Spinal cord (tissue), 10 donors: ENCODE measurements around the gene ARFGEF2. TPM values are rescaled to one million over a fixed set of nuclear protein-coding genes. Genes with fewer than 3 reads are reported as not detected.

ENCODE experiments used
- DNase-seq, 6 donors: peaks; one replicate each; pipeline versions ENCODE4 v3.0.0 to v3.0.0-alpha.2; 2013 to 2015; ENCODE audit warnings: low spot score in 6 of 6, low read depth in 4 of 6
- H3K27ac ChIP-seq: one replicate; pipeline ENCODE4 v1.5.1; 2013; ENCODE audit warnings: low read depth, low read length, control low read depth
- H3K27me3 ChIP-seq: one replicate; pipeline ENCODE4 v1.6.1; 2013; ENCODE audit warnings: low read length; ENCODE audit not compliant: control insufficient read depth, insufficient read depth
- H3K36me3 ChIP-seq: one replicate; pipeline ENCODE4 v1.6.1; 2013; ENCODE audit warnings: low read length; ENCODE audit not compliant: control insufficient read depth, insufficient read depth
- H3K4me1 ChIP-seq: one replicate; pipeline ENCODE4 v1.6.1; 2013; ENCODE audit warnings: low read length; ENCODE audit not compliant: control insufficient read depth, insufficient read depth
- H3K4me3 ChIP-seq: one replicate; pipeline ENCODE4 v1.5.1; 2013; ENCODE audit warnings: low read depth, low read length, control low read depth
- H3K9me3 ChIP-seq: one replicate; pipeline ENCODE4 v1.6.1; 2013; ENCODE audit warnings: low read length; ENCODE audit not compliant: control insufficient read depth, insufficient read depth
- WGBS: methylation state at CpG from one replicate; pipeline ENCODE4 v1.1.5; 2013; ENCODE audit warnings: missing lambda C conversion rate; ENCODE audit not compliant: insufficient coverage; 5-methylcytosine and 5-hydroxymethylcytosine counted together
- polyA plus RNA-seq, 2 donors: library from polyadenylated mRNA; unstranded; fragments of 120-200 nt; gene quantifications; one replicate each; pipeline ENCODE4 v1.2.1, GENCODE V29; 2013; ENCODE audit not compliant: insufficient read length in 2 of 2
- total RNA-seq, 2 donors: library from RNA; depleted of rRNA in 1 of 2; stranded (reverse); fragments of 120-200 nt in 1 of 2; fragments of >200 nt in 1 of 2; gene quantifications; one replicate each; pipeline versions ENCODE4 v1.2.3 to v1.2.4, GENCODE V29; 2013 to 2014
- donor health status: healthy.

Gene ARFGEF2
- total and polyA plus RNA-seq, 4 donors: 13.5 to 45.1 (median 20.4) TPM

- H3K27me3 ChIP-seq: no peaks in the 10 kb centered on the region
- H3K4me1 ChIP-seq: no peaks in the 10 kb centered on the region
- H3K9me3 ChIP-seq: no peaks in the 10 kb centered on the region
- H3K36me3 ChIP-seq: no peaks in the 10 kb centered on the region
- no peak overlapping the region for H3K4me3 ChIP-seq
- no peak for DNase-seq
- H3K27ac ChIP-seq: no peak overlapping the region
- 96% methylated on average over 3 of the region's 5 CpGs for WGBS
Observed at GRCh38 chr20:49039854-49040253, 118.3 kb downstream of the ARFGEF2 start.

GRCh38 chr20:49043000-49043399, 121.5 kb downstream of the ARFGEF2 start:
- no peak overlapping the region for H3K4me3 ChIP-seq
- peaks cover 13% of the 10 kb centered on the region for H3K4me1 ChIP-seq
- DNase-seq: no peak
- no peaks in the 10 kb centered on the region for H3K9me3 ChIP-seq
- 97% methylated on average over 5 of the region's 5 CpGs for WGBS
- no peak overlapping the region for H3K27ac ChIP-seq
- no peaks in the 10 kb centered on the region for H3K27me3 ChIP-seq
- H3K36me3 ChIP-seq: peaks cover 3% of the 10 kb centered on the region

GRCh38 chr20:49045440-49046086, 124.1 kb downstream of the ARFGEF2 start:
- DNase-seq: no peak
- 26% methylated on average over 12 of the region's 12 CpGs for WGBS
- Histone ChIP-seq H3K4me3 (peak overlapping the region; percentile 98), H3K9me3 (no peaks in the 10 kb centered on the region), H3K27ac (peak overlapping the region; percentile 96), H3K4me1 (peaks cover 13% of the 10 kb centered on the region), H3K27me3 (no peaks in the 10 kb centered on the region), H3K36me3 (peaks cover 3% of the 10 kb centered on the region)

DNA sequence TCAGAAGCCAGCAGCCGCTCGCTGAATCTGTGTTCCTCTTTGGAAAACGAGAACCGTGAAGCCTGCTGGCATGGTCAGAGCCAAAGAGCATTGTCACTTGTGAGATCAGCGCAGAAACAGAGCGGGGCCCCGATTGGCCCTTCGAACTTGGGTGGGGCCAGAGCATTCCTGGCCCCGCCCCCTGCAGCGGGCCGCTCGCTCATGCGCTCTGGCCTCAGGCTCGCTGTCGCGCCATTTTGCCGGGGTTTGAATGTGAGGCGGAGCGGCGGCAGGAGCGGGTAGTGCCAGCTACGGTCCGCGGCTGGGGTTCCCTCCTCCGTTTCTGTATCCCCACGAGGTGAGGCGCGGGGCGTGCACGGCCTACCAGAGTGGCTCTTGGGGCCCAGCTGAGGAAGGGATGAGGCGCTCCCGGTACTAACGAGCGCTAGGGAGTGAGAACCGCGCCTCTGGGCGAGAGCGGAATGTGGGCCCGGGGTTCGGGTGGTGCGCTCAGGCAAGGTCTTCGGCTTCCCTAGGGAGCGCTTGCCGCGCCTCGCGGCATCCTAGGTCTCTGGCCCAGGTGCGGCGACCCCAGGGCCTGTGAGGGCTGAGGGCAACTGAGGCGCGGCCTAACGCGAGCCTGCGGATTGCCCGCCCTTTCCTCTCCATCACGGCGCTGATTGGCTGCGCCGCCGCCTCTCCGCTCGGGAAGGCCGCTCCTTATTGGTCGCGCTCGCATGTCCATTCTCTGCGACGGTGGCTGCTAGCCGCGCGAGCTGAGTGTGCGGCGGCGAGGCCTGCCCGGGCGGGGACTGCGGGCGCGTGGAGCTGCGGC, 124.8 kb downstream of the ARFGEF2 start, which contains the start of gene CSE1L:
Gene CSE1L, plus strand, starts transcription at position 226 of the 814 bp plus-strand sequence. CDS start 12,152 bp downstream, outside the sequence.
- Histone ChIP-seq H3K9me3 (no peaks in the 10 kb centered on the region), H3K36me3 (peaks cover 3% of the 10 kb centered on the region), H3K27me3 (no peaks in the 10 kb centered on the region), H3K4me1 (peaks cover 13% of the 10 kb centered on the region), H3K4me3 (peak within 1 kb of the TSS; percentile 98), H3K27ac (peak within 1 kb of the TSS; percentile 96)
- peak; percentile 86 to 98 (median 92) for DNase-seq
- WGBS: under 1% methylated on average over 80 of the region's 80 CpGs

DNA sequence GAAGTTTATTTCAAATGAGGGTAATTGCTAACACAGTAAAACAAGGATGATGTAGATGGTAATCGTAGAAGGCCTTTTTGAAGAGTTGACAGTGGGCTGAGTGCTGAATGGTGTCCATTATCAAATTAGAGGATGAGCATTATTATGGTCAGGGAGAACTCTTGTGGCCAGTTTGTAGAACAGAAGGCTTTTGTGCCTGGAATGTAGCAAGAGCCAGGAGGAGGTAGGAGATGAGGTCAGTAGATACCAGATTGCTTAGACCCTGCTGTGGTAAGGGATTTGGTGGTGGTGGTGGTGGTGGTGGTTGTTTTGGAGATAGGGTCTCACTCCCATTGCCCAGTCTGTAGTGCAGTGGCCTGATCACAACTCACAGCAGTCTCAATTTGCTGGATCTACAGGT, 130.8 kb downstream of the ARFGEF2 start:
- Histone ChIP-seq H3K36me3 (peaks cover 3% of the 10 kb centered on the region), H3K4me1 (peaks cover 3% of the 10 kb centered on the region), H3K27me3 (no peaks in the 10 kb centered on the region), H3K4me3 (no peak overlapping the region), H3K27ac (no peak overlapping the region), H3K9me3 (no peaks in the 10 kb centered on the region)
- 92% methylated on average over 1 of the region's 1 CpG for WGBS
- DNase-seq: no peak

GRCh38 chr20:49054056-49054643, 132.6 kb downstream of the ARFGEF2 start:
- Histone ChIP-seq H3K27me3 (no peaks in the 10 kb centered on the region), H3K27ac (no peak overlapping the region)
- no CpG with 5 or more reads among the region's 4 CpGs for WGBS

DNA sequence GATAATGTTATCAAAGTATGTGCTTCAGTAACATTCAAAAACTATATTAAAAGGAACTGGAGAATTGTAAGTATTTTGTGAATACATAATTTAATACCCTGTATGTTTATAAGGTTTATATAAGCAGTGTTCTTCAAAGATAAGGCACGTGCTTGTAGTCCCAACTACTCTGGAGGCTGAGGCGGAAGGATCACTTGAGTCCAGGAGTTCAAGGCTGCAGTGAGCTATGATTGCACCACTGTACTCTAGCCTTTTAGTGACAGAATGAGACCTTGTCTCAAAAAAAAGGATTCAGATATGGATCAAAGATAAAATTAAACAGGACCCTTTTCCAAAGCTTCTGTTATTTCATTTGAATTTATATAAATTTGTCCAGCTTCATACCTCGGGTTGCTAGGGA, 141.8 kb downstream of the ARFGEF2 start:
- Histone ChIP-seq H3K36me3 (peaks cover 40% of the 10 kb centered on the region), H3K4me3 (no peak overlapping the region), H3K9me3 (no peaks in the 10 kb centered on the region), H3K27me3 (no peaks in the 10 kb centered on the region), H3K27ac (no peak overlapping the region), H3K4me1 (no peaks in the 10 kb centered on the region)
- 100% methylated on average over 1 of the region's 3 CpGs for WGBS
- no peak for DNase-seq

More at GRCh38 chr20:49054056-49054643, 132.6 kb downstream of the ARFGEF2 start:
- Histone ChIP-seq H3K4me1 (no peaks in the 10 kb centered on the region), H3K9me3 (no peaks in the 10 kb centered on the region), H3K36me3 (no peaks in the 10 kb centered on the region), H3K4me3 (no peak overlapping the region)
- no peak for DNase-seq

DNA sequence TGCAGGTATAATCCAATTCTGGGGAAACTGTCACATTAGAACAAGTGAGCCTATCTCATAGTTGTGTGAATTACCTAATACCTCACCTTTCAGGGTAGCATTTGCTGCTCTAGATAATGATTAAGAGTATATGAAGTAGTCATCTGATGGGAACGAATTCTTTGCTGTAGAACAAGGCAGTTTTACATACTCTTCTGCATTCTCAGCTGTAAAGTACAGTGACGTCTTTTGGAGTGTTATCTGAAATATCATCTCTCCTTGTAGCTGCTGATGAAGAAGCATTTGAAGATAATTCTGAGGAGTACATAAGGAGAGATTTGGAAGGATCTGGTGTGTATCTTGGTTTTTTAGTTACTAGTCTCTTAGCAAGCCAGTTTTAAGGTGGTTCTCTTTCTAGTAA, 153.0 kb downstream of the ARFGEF2 start:
- WGBS: no CpG with 5 or more reads among the region's 2 CpGs
- H3K9me3 ChIP-seq: no peaks in the 10 kb centered on the region
- no peak overlapping the region for H3K27ac ChIP-seq
- H3K4me1 ChIP-seq: no peaks in the 10 kb centered on the region
- H3K4me3 ChIP-seq: no peak overlapping the region
- H3K27me3 ChIP-seq: no peaks in the 10 kb centered on the region
- no peak for DNase-seq
- peaks cover 55% of the 10 kb centered on the region for H3K36me3 ChIP-seq

- DNase-seq: no peak
- Histone ChIP-seq H3K36me3 (peaks cover 73% of the 10 kb centered on the region), H3K9me3 (no peaks in the 10 kb centered on the region), H3K27me3 (no peaks in the 10 kb centered on the region), H3K27ac (no peak overlapping the region), H3K4me1 (no peaks in the 10 kb centered on the region), H3K4me3 (no peak overlapping the region)
- no CpG with 5 or more reads among the region's 3 CpGs for WGBS
Observed at GRCh38 chr20:49078310-49078709, 156.8 kb downstream of the ARFGEF2 start.
